Measurements from ENCODE around the gene USP12. TPM values are rescaled to one million over a fixed set of nuclear protein-coding genes. Genes with fewer than 3 reads are reported as not detected.

USP12 gene
- total RNA-seq, 1 donor from 2014 or later, result 19.7 TPM

DNA sequence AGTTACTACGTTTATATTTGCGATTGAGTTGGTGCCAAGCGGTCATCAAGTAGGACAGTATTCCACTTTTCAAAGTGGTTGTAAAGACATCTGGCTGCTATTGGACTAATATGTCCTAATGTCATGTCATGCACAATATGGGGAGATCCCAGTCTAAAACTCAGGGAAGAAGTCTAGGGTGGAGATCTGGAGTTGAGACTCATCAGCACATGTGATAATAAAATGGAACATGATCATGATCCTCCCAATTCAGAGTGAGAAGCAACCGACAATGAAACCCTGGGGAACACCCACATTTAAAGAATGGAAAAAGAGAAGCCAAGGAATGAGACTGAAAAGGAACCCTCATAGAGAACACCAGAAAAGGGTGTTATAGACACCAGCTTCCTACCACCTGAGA, 80.2 kb downstream of the USP12 start:
- H3K9me3 ChIP-seq (ENCODE audit: low read depth), result no peaks in the 10 kb centered on the region
- TF ChIP-seq EZH2 (IDR thresholded peaks at IDR 0.05) (no peak), EZH2phosphoT487 (IDR thresholded peaks at IDR 0.05) (no peak)
- no peak overlapping the region for H3K27ac ChIP-seq
- no peaks in the 10 kb centered on the region for H3K36me3 ChIP-seq
- H3K4me3 ChIP-seq, result no peak overlapping the region
- Mint-ChIP-seq H3K4me3 (no peak overlapping the region), H3K27ac (no peak overlapping the region), H3K36me3 (peaks cover 53% of the 10 kb centered on the region), H3K27me3 (ENCODE audit: insufficient read depth, low read depth) (no peaks in the 10 kb centered on the region), H3K9me3 (no peaks in the 10 kb centered on the region), H3K4me1 (no peaks in the 10 kb centered on the region)
- no peaks in the 10 kb centered on the region for H3K79me2 ChIP-seq (ENCODE audit: low read depth)
- no peaks in the 10 kb centered on the region for H3K27me3 ChIP-seq
- H3K4me1 ChIP-seq, result no peaks in the 10 kb centered on the region
- no peaks in the 10 kb centered on the region for H4K20me1 ChIP-seq (ENCODE audit: low read depth)
- H3F3A ChIP-seq (ENCODE audit: low read depth), result no peaks in the 10 kb centered on the region
- no peak overlapping the region for H2AFZ ChIP-seq (replicated peaks)
- DNase-seq (ENCODE audit: low spot score), result no peak
- no peak overlapping the region for H3K9ac ChIP-seq
- no peak overlapping the region for H3K4me2 ChIP-seq

DNA sequence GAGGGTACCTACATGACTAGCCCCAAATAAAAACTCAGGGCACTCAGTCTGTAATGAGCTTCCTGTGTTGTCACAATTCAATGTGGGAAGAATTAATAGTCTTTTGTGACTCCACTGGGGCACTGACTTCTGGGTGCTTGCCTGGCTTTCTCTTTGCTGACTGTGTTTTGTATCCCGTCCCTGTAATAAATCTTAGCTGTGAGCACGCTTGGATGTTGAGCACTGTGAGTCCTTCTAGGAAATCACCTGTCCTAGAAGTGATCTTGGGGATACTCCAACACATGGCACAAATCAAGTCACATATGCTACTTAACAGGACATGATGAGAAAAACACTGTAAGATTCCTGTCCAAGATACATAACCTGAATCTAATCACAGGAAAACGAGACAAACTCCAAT, 83.0 kb downstream of the USP12 start:
- no peak overlapping the region for H2AFZ ChIP-seq (replicated peaks)
- no peak overlapping the region for H3K27ac ChIP-seq
- TF ChIP-seq, protein P1, sequence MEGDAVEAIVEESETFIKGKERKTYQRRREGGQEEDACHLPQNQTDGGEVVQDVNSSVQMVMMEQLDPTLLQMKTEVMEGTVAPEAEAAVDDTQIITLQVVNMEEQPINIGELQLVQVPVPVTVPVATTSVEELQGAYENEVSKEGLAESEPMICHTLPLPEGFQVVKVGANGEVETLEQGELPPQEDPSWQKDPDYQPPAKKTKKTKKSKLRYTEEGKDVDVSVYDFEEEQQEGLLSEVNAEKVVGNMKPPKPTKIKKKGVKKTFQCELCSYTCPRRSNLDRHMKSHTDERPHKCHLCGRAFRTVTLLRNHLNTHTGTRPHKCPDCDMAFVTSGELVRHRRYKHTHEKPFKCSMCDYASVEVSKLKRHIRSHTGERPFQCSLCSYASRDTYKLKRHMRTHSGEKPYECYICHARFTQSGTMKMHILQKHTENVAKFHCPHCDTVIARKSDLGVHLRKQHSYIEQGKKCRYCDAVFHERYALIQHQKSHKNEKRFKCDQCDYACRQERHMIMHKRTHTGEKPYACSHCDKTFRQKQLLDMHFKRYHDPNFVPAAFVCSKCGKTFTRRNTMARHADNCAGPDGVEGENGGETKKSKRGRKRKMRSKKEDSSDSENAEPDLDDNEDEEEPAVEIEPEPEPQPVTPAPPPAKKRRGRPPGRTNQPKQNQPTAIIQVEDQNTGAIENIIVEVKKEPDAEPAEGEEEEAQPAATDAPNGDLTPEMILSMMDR (IDR thresholded peaks at IDR 0.05), result no peak
- no peak for TF ChIP-seq EZH2 (IDR thresholded peaks at IDR 0.05)
- no peaks in the 10 kb centered on the region for H3K27me3 Mint-ChIP-seq (ENCODE audit: insufficient read depth, low read depth)
- H3K79me2 ChIP-seq (ENCODE audit: low read depth), result no peaks in the 10 kb centered on the region
- H3K4me2 ChIP-seq, result no peak overlapping the region
- H3K27ac Mint-ChIP-seq, result no peak overlapping the region
- no peaks in the 10 kb centered on the region for H3K36me3 ChIP-seq
- peaks cover 47% of the 10 kb centered on the region for H3K36me3 Mint-ChIP-seq
- no peak overlapping the region for H3K9ac ChIP-seq
- no peak overlapping the region for H3K4me3 ChIP-seq
- H3K4me3 Mint-ChIP-seq, result no peak overlapping the region
- H3K4me1 Mint-ChIP-seq, result no peaks in the 10 kb centered on the region
- no peaks in the 10 kb centered on the region for H3K9me3 Mint-ChIP-seq
- DNase-seq (ENCODE audit: low spot score), result no peak
- no peaks in the 10 kb centered on the region for H4K20me1 ChIP-seq (ENCODE audit: low read depth)
- H3K4me1 ChIP-seq, result no peaks in the 10 kb centered on the region
- H3F3A ChIP-seq (ENCODE audit: low read depth), result no peaks in the 10 kb centered on the region
- H3K27me3 ChIP-seq, result no peaks in the 10 kb centered on the region
- no peaks in the 10 kb centered on the region for H3K9me3 ChIP-seq (ENCODE audit: low read depth)

DNA sequence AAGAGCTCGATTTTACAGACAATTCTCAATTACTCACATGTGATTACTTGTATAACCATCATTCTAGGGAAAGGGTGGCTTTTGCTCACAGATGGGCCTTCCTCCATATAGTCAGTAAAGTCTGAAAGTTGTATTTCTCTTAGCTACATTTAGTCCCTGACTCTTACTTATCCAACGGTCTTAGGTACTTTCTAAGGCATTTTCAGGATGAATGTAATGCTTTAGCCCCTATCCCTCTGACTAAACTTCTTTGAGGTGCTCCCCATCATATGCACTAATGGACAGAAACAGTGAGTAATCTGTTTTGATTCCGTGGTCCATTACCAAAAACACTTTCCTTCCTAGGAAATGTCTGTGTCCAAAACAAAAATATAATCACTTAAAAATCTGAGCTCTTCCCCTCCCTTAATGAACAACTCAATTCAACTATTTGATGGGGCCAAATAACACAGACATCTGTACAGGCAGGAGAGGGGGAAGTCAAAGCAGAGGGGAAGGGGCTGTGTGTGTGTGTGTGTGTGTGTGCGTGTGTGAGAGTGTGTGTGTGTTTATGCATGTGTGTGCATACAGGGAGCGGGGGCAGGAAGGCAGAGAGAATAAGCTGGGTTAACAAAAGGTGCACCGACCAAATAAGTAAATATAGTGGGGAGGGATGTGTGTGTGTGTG, 84.9 kb downstream of the USP12 start:
- Mint-ChIP-seq H3K27ac (no peak overlapping the region), H3K27me3 (ENCODE audit: insufficient read depth, low read depth) (no peaks in the 10 kb centered on the region), H3K36me3 (peaks cover 42% of the 10 kb centered on the region), H3K9me3 (no peaks in the 10 kb centered on the region), H3K4me1 (no peaks in the 10 kb centered on the region), H3K4me3 (no peak overlapping the region)
- Histone ChIP-seq H3K9me3 (ENCODE audit: low read depth) (no peaks in the 10 kb centered on the region), H3K9ac (no peak overlapping the region), H3K79me2 (ENCODE audit: low read depth) (no peaks in the 10 kb centered on the region), H3K27ac (no peak overlapping the region), H3K4me1 (no peaks in the 10 kb centered on the region), H3K27me3 (no peaks in the 10 kb centered on the region), H3K4me3 (no peak overlapping the region), H2AFZ (replicated peaks) (no peak overlapping the region), H3F3A (ENCODE audit: low read depth) (no peaks in the 10 kb centered on the region), H3K36me3 (no peaks in the 10 kb centered on the region), H3K4me2 (no peak overlapping the region), H4K20me1 (ENCODE audit: low read depth) (no peaks in the 10 kb centered on the region)
- DNase-seq (ENCODE audit: low spot score), result no peak
- TF ChIP-seq, protein P1 (IDR thresholded peaks at IDR 0.05), result no peak
- TF ChIP-seq EZH2 (IDR thresholded peaks at IDR 0.05) (no peak), EZH2phosphoT487 (IDR thresholded peaks at IDR 0.05) (no peak)

DNA sequence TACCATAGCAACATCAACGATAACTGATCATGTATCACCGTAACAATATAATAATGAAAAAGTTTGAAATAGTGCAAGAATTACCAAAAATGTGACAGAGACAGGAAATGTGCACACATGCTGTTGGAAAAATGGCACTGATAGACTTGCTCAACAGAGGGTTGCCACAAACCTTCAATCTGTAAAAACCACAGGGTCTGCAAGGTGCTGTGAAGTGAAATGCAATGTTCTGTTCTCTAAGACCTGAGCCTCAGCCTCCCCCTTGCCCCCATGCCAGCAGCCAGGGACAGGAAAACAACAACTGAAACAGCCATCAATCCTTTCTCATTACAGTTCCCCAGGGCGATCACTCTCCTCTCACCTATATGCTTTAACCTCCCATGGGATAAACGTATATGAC, 88.4 kb downstream of the USP12 start:
- no peaks in the 10 kb centered on the region for H3K27me3 ChIP-seq
- no peaks in the 10 kb centered on the region for H3K9me3 ChIP-seq (ENCODE audit: low read depth)
- peaks cover 40% of the 10 kb centered on the region for H3K36me3 Mint-ChIP-seq
- H3K4me3 ChIP-seq, result no peak overlapping the region
- no peaks in the 10 kb centered on the region for H4K20me1 ChIP-seq (ENCODE audit: low read depth)
- no peak overlapping the region for H3K27ac Mint-ChIP-seq
- no peak overlapping the region for H3K4me3 Mint-ChIP-seq
- no peaks in the 10 kb centered on the region for H3K9me3 Mint-ChIP-seq
- H3K27ac ChIP-seq, result no peak overlapping the region
- TF ChIP-seq, protein P1 (IDR thresholded peaks at IDR 0.05), result no peak
- no peak for TF ChIP-seq EZH2 (IDR thresholded peaks at IDR 0.05)
- TF ChIP-seq EZH2phosphoT487 (IDR thresholded peaks at IDR 0.05), result no peak
- H3K27me3 Mint-ChIP-seq (ENCODE audit: insufficient read depth, low read depth), result no peaks in the 10 kb centered on the region
- no peak for DNase-seq (ENCODE audit: low spot score)
- H3K79me2 ChIP-seq (ENCODE audit: low read depth), result no peaks in the 10 kb centered on the region
- no peaks in the 10 kb centered on the region for H3K4me1 Mint-ChIP-seq
- H3F3A ChIP-seq (ENCODE audit: low read depth), result no peaks in the 10 kb centered on the region
- H3K36me3 ChIP-seq, result no peaks in the 10 kb centered on the region
- no peak overlapping the region for H2AFZ ChIP-seq (replicated peaks)
- no peak overlapping the region for H3K9ac ChIP-seq
- H3K4me1 ChIP-seq, result no peaks in the 10 kb centered on the region
- H3K4me2 ChIP-seq, result no peak overlapping the region
